Cardiac fibroblast (primary cell): Measurements from ENCODE around the gene TMEM233.
A peak's percentile ranks its signal among the peaks of the same experiment; 100 is the strongest.

Source experiments
- DNase-seq, 2 donors: peaks; one replicate each; pipeline versions ENCODE4 v3.0.0 to v3.0.0-alpha.2; 2010; ENCODE audit warnings: low read depth in 2 of 2
- H3K4me3 ChIP-seq, 2 donors: replicated peaks in 1 of 2; 1 replicate in 1 of 2; 2 replicates in 1 of 2; pipeline ENCODE4 v1.5.1; 2011; ENCODE audit warnings: low read depth in 2 of 2, low read length in 2 of 2, mild to moderate bottlenecking in 2 of 2, moderate library complexity in 1 of 2
- CTCF ChIP-seq: IDR thresholded peaks from one replicate; pipeline ENCODE4 v1.5.1; 2011; ENCODE audit warnings: low read depth, mild to moderate bottlenecking, low read length, inconsistent platforms

Gene TMEM233

GRCh38 chr12:119570771-119571170 lies 22.8 kb upstream of the TMEM233 start:
- DNase-seq, result no peak
- H3K4me3 ChIP-seq, result no peak overlapping the region
- TF ChIP-seq CTCF, result no peak

GRCh38 chr12:119573086-119573485 lies 20.5 kb upstream of the TMEM233 start:
- no peak for DNase-seq
- no peak overlapping the region for H3K4me3 ChIP-seq
- TF ChIP-seq CTCF, result no peak

- H3K4me3 ChIP-seq, result no peak overlapping the region
- DNase-seq, result no peak
Measured at GRCh38 chr12:119574255-119574654, 19.3 kb upstream of the TMEM233 start.

GRCh38 chr12:119576118-119576810 lies 17.3 kb upstream of the TMEM233 start:
- no peak for DNase-seq
- H3K4me3 ChIP-seq, result no peak overlapping the region
- TF ChIP-seq CTCF, result no peak

More at GRCh38 chr12:119574255-119574654, 19.3 kb upstream of the TMEM233 start:
- TF ChIP-seq CTCF, result no peak

GRCh38 chr12:119576915-119577314 lies 16.7 kb upstream of the TMEM233 start:
- DNase-seq, result no peak
- H3K4me3 ChIP-seq, result no peak overlapping the region
- TF ChIP-seq CTCF, result no peak

GRCh38 chr12:119578112-119578511 lies 15.5 kb upstream of the TMEM233 start:
- TF ChIP-seq CTCF, result no peak
- peak; percentile 17 to 32 for DNase-seq
- no peak overlapping the region for H3K4me3 ChIP-seq

- peak; percentile 51 to 76 for DNase-seq
- no peak overlapping the region for H3K4me3 ChIP-seq
- TF ChIP-seq CTCF, result no peak
Measured at GRCh38 chr12:119589097-119589496, 4.5 kb upstream of the TMEM233 start.
